ENCODE data around the gene UNC13B. TPM values are rescaled to one million over a fixed set of nuclear protein-coding genes. Genes with fewer than 3 reads are reported as not detected.

Gene UNC13B
- total and polyA plus RNA-seq, 2 of the 13 experiments (the other 11 are each of a cell fraction or from before 2014, with no cell fraction given), result 14.0 to 18.3 TPM

DNA sequence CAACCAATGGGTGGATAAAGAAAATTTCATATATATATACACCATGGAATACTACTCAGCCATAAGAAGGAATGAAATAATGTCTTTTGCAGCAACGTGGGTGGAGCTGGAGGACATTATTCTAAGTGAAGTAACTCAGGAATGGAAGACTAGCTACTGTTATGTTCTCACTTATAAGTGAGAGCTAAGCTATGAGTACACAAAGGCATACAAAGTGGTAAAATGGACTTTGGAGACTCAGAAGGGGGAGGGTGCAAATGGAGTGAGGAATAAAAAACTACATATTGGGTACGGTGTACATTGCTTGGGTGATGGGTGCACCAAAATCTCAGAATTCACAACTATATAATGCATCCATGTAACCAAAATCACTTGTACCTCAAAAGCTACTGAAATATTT is 260.9 kb downstream of the UNC13B start (continued):
- TF ChIP-seq ZNF619 (CRISPR knock-in tag; IDR thresholded peaks at IDR 0.05), result no peak

GRCh38 chr9:35423499-35423898 is 261.7 kb downstream of the UNC13B start:
- Histone ChIP-seq H3K9me3 (ENCODE audit: low read length) (no peaks in the 10 kb centered on the region), H3K4me2 (ENCODE audit: low read depth, low read length) (peak overlapping the region; percentile 56), H3K4me3 (replicated peaks in 1 of 3; ENCODE audit: insufficient read depth in 1 of 3, low read depth in 2 of 3, low read length in 3 of 3) (peak overlapping the region in 1 of 3 experiments; percentile 26; a peak in 1 of 6 replicates), H2AFZ (ENCODE audit: low read length) (peak overlapping the region; percentile 43), H3K9ac (ENCODE audit: insufficient read depth, low read depth, low read length) (peak overlapping the region; percentile 48), H3K4me1 (ENCODE audit: insufficient read depth, low read length) (peaks cover 68% of the 10 kb centered on the region), H3K27ac (ENCODE audit: extremely low read length, insufficient read depth, low read length) (peak overlapping the region; percentile 83), H4K20me1 (ENCODE audit: insufficient read depth, low read length) (no peaks in the 10 kb centered on the region), H3K36me3 (replicated peaks in 1 of 2; ENCODE audit: control insufficient read depth in 1 of 2, insufficient read depth in 2 of 2, low read length in 2 of 2) (no peaks in the 10 kb centered on the region), H3K79me2 (ENCODE audit: insufficient read depth, low read length) (no peaks in the 10 kb centered on the region), H3K27me3 (ENCODE audit: control insufficient read depth in 1 of 2, insufficient read depth in 2 of 2, low read length in 2 of 2) (no peaks in the 10 kb centered on the region)
- BruUV-seq (replicated peaks), result no TSS peak
- FAIRE-seq (peak; percentile 93), ATAC-seq (peak; percentile 99), DNase-seq (ENCODE audit: low spot score) (peak; percentile 97)
- in situ Hi-C loops (cut with HindIII; ENCODE audit: extremely low pct_ligation_motif_present, low pct_unique_long_range_greater_than_20kb), result no loop called here
- 9% methylated on average over 2 of the region's 2 CpGs for WGBS (ENCODE audit: low lambda C conversion rate)
- POLR2A ChIA-PET, result interaction anchor here (0.6 to 1.6 kb wide), 7 partner anchors 11 to 351 kb away, joined by 3 to 7 read pairs (median 5); partner anchors contain the start of genes ATOSB, UNC13B and VCP
- intact Hi-C loops (cut with micrococcal nuclease; ENCODE audit: unreplicated experiment), result no loop called here
- CTCF ChIA-PET (ENCODE audit: low intra/inter-chr PET ratio, low total read pairs), result no interaction called here
- TF ChIP-seq SIX4 (CRISPR knock-in tag; IDR thresholded peaks at IDR 0.05) (peak; percentile 34; the same call in 1 of the 2 replicates), SOX5 (CRISPR knock-in tag; IDR thresholded peaks at IDR 0.05; ENCODE audit: borderline replicate concordance) (peak; percentile 43; the same call in 1 of the 2 replicates), RXRB (CRISPR knock-in tag; IDR thresholded peaks at IDR 0.05; ENCODE audit: borderline replicate concordance) (peak; percentile 60), TBX2 (CRISPR knock-in tag; IDR thresholded peaks at IDR 0.05; ENCODE audit: borderline replicate concordance) (0 out of 2 replicates have a peak, but pooled peaks have one; percentile 23), ZBTB43 (CRISPR knock-in tag; conservative IDR thresholded peaks at IDR 0.05) (0 out of 2 replicates have a peak, but pooled peaks have one; percentile 38), DMAP1 (CRISPR knock-in tag; IDR thresholded peaks at IDR 0.05) (peak; percentile 42; the same call in 1 of the 2 replicates), FOXJ3 (CRISPR knock-in tag; IDR thresholded peaks at IDR 0.05; ENCODE audit: borderline replicate concordance) (0 out of 2 replicates have a peak, but pooled peaks have one; percentile 45), SOX6 (IDR thresholded peaks at IDR 0.05) (no peak), SOX6 (CRISPR knock-in tag; IDR thresholded peaks at IDR 0.05) (peak; percentile 75), FOSL1 (CRISPR knock-in tag; IDR thresholded peaks at IDR 0.05; ENCODE audit: borderline replicate concordance) (peak; percentile 69; the same call in 1 of the 2 replicates), CEBPG (CRISPR knock-in tag; IDR thresholded peaks at IDR 0.05) (peak; percentile 80), CEBPB (IDR thresholded peaks at IDR 0.05; ENCODE audit: borderline replicate concordance, low read depth, low read length) (peak; percentile 23; the same call in 1 of the 2 replicates)
- TF ChIP-seq, protein P1, sequence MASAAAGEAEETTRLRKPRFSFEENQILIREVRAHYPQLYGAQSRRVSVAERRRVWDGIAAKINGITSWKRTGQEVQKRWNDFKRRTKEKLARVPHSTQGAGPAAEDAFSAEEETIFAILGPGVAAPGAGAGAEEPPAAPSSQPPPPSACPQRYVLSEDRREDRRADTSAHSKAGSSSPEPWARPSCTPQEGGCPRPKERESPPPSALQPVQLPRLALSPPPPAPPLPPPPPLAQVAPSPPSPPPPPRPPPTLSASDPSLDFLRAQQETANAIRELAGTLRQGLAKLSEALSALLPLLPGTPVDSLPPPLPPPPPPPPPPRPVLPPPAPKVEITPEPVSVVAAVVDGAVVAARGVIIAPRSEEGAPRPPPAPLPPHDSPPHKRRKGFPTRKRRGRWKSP (CRISPR knock-in tag; IDR thresholded peaks at IDR 0.05), result 0 out of 2 replicates have a peak, but pooled peaks have one; percentile 33
- TF ChIP-seq, protein P2, sequence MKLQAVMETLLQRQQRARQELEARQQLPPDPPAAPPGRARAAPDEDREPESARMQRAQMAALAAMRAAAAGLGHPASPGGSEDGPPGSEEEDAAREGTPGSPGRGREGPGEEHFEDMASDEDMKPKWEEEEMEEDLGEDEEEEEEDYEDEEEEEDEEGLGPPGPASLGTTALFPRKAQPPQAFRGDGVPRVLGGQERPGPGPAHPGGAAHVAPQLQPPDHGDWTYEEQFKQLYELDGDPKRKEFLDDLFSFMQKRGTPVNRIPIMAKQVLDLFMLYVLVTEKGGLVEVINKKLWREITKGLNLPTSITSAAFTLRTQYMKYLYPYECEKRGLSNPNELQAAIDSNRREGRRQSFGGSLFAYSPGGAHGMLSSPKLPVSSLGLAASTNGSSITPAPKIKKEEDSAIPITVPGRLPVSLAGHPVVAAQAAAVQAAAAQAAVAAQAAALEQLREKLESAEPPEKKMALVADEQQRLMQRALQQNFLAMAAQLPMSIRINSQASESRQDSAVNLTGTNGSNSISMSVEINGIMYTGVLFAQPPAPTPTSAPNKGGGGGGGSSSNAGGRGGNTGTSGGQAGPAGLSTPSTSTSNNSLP (IDR thresholded peaks at IDR 0.05; ENCODE audit: low read depth, low read length), result peak; percentile 76
- TF ChIP-seq, protein P3, sequence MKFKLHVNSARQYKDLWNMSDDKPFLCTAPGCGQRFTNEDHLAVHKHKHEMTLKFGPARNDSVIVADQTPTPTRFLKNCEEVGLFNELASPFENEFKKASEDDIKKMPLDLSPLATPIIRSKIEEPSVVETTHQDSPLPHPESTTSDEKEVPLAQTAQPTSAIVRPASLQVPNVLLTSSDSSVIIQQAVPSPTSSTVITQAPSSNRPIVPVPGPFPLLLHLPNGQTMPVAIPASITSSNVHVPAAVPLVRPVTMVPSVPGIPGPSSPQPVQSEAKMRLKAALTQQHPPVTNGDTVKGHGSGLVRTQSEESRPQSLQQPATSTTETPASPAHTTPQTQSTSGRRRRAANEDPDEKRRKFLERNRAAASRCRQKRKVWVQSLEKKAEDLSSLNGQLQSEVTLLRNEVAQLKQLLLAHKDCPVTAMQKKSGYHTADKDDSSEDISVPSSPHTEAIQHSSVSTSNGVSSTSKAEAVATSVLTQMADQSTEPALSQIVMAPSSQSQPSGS (CRISPR knock-in tag; IDR thresholded peaks at IDR 0.05), result peak; percentile 33; the same call in 1 of the 2 replicates
- TF ChIP-seq, protein P4, sequence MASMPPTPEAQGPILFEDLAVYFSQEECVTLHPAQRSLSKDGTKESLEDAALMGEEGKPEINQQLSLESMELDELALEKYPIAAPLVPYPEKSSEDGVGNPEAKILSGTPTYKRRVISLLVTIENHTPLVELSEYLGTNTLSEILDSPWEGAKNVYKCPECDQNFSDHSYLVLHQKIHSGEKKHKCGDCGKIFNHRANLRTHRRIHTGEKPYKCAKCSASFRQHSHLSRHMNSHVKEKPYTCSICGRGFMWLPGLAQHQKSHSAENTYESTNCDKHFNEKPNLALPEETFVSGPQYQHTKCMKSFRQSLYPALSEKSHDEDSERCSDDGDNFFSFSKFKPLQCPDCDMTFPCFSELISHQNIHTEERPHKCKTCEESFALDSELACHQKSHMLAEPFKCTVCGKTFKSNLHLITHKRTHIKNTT (CRISPR knock-in tag; IDR thresholded peaks at IDR 0.05), result no peak
